Measurements from ENCODE around the gene KLK2.

Gene KLK2

DNA sequence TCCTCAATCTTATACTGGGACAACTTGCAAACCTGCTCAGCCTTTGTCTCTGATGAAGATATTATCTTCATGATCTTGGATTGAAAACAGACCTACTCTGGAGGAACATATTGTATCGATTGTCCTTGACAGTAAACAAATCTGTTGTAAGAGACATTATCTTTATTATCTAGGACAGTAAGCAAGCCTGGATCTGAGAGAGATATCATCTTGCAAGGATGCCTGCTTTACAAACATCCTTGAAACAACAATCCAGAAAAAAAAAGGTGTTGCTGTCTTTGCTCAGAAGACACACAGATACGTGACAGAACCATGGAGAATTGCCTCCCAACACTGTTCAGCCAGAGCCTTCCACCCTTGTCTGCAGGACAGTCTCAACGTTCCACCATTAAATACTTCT is 22.5 kb upstream of the KLK2 start:
- no peak for DNase-seq (ENCODE audit: low read depth)
- no peak for TF ChIP-seq CTCF (conservative IDR thresholded peaks at IDR 0.05; ENCODE audit: low read depth, low read length)
- no peak overlapping the region for H3K4me3 ChIP-seq (ENCODE audit: low read length)

GRCh38 chr19:50851620-50852019 is 21.6 kb upstream of the KLK2 start:
- no peak overlapping the region for H3K4me3 ChIP-seq (ENCODE audit: low read length)
- TF ChIP-seq CTCF (conservative IDR thresholded peaks at IDR 0.05; ENCODE audit: low read depth, low read length), result no peak
- no peak for DNase-seq (ENCODE audit: low read depth)

DNA sequence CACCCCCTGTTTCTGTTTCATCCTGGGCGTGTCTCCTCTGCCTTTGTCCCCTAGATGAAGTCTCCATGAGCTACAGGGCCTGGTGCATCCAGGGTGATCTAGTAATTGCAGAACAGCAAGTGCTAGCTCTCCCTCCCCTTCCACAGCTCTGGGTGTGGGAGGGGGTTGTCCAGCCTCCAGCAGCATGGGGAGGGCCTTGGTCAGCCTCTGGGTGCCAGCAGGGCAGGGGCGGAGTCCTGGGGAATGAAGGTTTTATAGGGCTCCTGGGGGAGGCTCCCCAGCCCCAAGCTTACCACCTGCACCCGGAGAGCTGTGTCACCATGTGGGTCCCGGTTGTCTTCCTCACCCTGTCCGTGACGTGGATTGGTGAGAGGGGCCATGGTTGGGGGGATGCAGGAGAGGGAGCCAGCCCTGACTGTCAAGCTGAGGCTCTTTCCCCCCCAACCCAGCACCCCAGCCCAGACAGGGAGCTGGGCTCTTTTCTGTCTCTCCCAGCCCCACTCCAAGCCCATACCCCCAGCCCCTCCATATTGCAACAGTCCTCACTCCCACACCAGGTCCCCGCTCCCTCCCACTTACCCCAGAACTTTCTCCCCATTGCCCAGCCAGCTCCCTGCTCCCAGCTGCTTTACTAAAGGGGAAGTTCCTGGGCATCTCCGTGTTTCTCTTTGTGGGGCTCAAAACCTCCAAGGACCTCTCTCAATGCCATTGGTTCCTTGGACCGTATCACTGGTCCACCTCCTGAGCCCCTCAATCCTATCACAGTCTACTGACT is 18.4 kb upstream of the KLK2 start, which contains the start of gene KLK3:
TSS of gene KLK3 (plus strand) at position 280 of the 775 bp plus-strand sequence. CDS start at position 321, 41 bp downstream.
- no peak for DNase-seq (ENCODE audit: low read depth)
- no peak within 1 kb of the TSS for H3K4me3 ChIP-seq (ENCODE audit: low read length)
- TF ChIP-seq CTCF (conservative IDR thresholded peaks at IDR 0.05; ENCODE audit: low read depth, low read length), result no peak

- no peak for DNase-seq (ENCODE audit: low read depth)
- no peak for TF ChIP-seq CTCF (conservative IDR thresholded peaks at IDR 0.05; ENCODE audit: low read depth, low read length)
- no peak overlapping the region for H3K4me3 ChIP-seq (ENCODE audit: low read length)
Observed at GRCh38 chr19:50857366-50857765, 15.9 kb upstream of the KLK2 start.

DNA sequence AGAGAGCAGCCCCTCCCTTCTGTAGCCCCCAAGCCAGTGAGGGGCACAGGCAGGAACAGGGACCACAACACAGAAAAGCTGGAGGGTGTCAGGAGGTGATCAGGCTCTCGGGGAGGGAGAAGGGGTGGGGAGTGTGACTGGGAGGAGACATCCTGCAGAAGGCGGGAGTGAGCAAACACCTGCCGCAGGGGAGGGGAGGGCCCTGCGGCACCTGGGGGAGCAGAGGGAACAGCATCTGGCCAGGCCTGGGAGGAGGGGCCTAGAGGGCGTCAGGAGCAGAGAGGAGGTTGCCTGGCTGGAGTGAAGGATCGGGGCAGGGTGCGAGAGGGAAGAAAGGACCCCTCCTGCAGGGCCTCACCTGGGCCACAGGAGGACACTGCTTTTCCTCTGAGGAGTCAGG is 14.4 kb upstream of the KLK2 start:
- no peak for TF ChIP-seq CTCF (conservative IDR thresholded peaks at IDR 0.05; ENCODE audit: low read depth, low read length)
- no peak for DNase-seq (ENCODE audit: low read depth)
- H3K4me3 ChIP-seq (ENCODE audit: low read length), result no peak overlapping the region

- no peak for TF ChIP-seq CTCF (conservative IDR thresholded peaks at IDR 0.05; ENCODE audit: low read depth, low read length)
- H3K4me3 ChIP-seq (ENCODE audit: low read length), result no peak overlapping the region
- no peak for DNase-seq (ENCODE audit: low read depth)
Observed at GRCh38 chr19:50859849-50860248, 13.4 kb upstream of the KLK2 start.

- H3K4me3 ChIP-seq (ENCODE audit: low read length), result no peak overlapping the region
- TF ChIP-seq CTCF (conservative IDR thresholded peaks at IDR 0.05; ENCODE audit: low read depth, low read length), result no peak
- no peak for DNase-seq (ENCODE audit: low read depth)
Observed at GRCh38 chr19:50861010-50861409, 12.2 kb upstream of the KLK2 start.
